K562 (cell line): Measurements from ENCODE around the gene ITPA. TPM values are rescaled to one million over a fixed set of nuclear protein-coding genes. Genes with fewer than 3 reads are reported as not detected.

Experiments used
- ATAC-seq: fragments of 200-7000 bp; cut with Tn5 transposase; 3 replicates; pipeline ENCODE4 v1.9.1; 2020; ENCODE audit warnings: moderate library complexity
- BruUV-seq: library from RNA; stranded (reverse); fragments of 400-500 nt; replicated peaks from 2 replicates; lab custom pipeline; 2021; lab: Mats Ljungman, UMichigan
- CTCF ChIA-PET: fragments of 300-600 bp; formaldehyde crosslinking; extraction: SDS; loops from one replicate; lab custom pipeline; 2021; ENCODE audit warnings: low intra/inter-chr PET ratio; lab: Yijun Ruan, JAX
- POLR2A ChIA-PET: fragments of 300-600, 350-650 bp; sonication (Branson Sonifier 250); formaldehyde crosslinking; extraction: SDS; loops from one replicate; lab custom pipeline; 2021; ENCODE audit warnings: antibody characterized with exemption, inconsistent platforms; lab: Yijun Ruan, JAX
- DNase-seq, 4 experiments: peaks; one replicate each; pipeline versions ENCODE4 v3.0.0 to v3.0.0-alpha.2; 2011 to 2018; ENCODE audit warnings: low spot score in 3 of 4, mixed read lengths in 3 of 4; ENCODE audit errors: extremely low read depth in 1 of 4
- FAIRE-seq: peaks from 2 replicates; lab custom pipeline; 2011; peaks lifted over from hg19 to GRCh38; lab: Jason Lieb, UNC
- H2AFZ ChIP-seq: 2 replicates; pipeline ENCODE4 v1.6.0; 2011; ENCODE audit warnings: low read depth, low read length, control low read depth, inconsistent platforms
- H3K27ac ChIP-seq: fragments of 200-600 bp; 3 replicates; pipeline ENCODE4 v1.8.0; 2011; ENCODE audit warnings: low read depth, mild to moderate bottlenecking, control low read depth, inconsistent platforms, low read length, moderate library complexity, mixed read lengths; ENCODE audit errors: extremely low read depth
- H3K27me3 ChIP-seq, 2 experiments: fragments of 300-600 bp in 1 of 2; 2 replicates in 1 of 2; 3 replicates in 1 of 2; pipeline versions ENCODE4 v1.6.0 to v1.8.0; 2011; ENCODE audit warnings: inconsistent platforms in 2 of 2, low read length in 2 of 2, mild to moderate bottlenecking in 1 of 2, mixed read lengths in 1 of 2, moderate library complexity in 1 of 2; ENCODE audit not compliant: control insufficient read depth in 2 of 2, insufficient read depth in 2 of 2
- H3K36me3 ChIP-seq: fragments of 300-600 bp; 3 replicates; pipeline ENCODE4 v1.8.0; 2011; ENCODE audit warnings: mild to moderate bottlenecking, low read length, inconsistent platforms; ENCODE audit not compliant: control insufficient read depth, insufficient read depth
- H3K4me1 ChIP-seq, 2 experiments: fragments of 200-600 bp in 1 of 2; replicated peaks in 1 of 2; 2 replicates in 1 of 2; 3 replicates in 1 of 2; pipeline versions ENCODE4 v1.5.1 to v1.8.0; 2011; ENCODE audit warnings: inconsistent platforms in 2 of 2, low read length in 2 of 2, mild to moderate bottlenecking in 1 of 2, mixed read lengths in 1 of 2, moderate library complexity in 1 of 2; ENCODE audit not compliant: control insufficient read depth in 2 of 2, insufficient read depth in 2 of 2
- H3K4me2 ChIP-seq: 2 replicates; pipeline ENCODE4 v1.6.1; 2011; ENCODE audit warnings: low read length, control low read depth, inconsistent platforms, mixed read lengths; ENCODE audit not compliant: insufficient read depth
- H3K4me3 ChIP-seq: fragments of 200-600 bp; sonication (generic), shearing (Covaris generic); 2 replicates; pipeline ENCODE4 v1.5.1; 2016; ENCODE audit warnings: control low read depth, inconsistent platforms
- H3K79me2 ChIP-seq: fragments of 200-600 bp; 3 replicates; pipeline ENCODE4 v1.8.0; 2011; ENCODE audit warnings: low read length, inconsistent platforms; ENCODE audit not compliant: control insufficient read depth, insufficient read depth
- H3K9ac ChIP-seq, 2 experiments: 2 replicates each; pipeline versions ENCODE4 v1.6.0 to v1.6.1; 2011; ENCODE audit warnings: low read depth in 2 of 2, low read length in 2 of 2, control low read depth in 1 of 2, inconsistent platforms in 1 of 2, mild to moderate bottlenecking in 1 of 2, mixed read lengths in 1 of 2; ENCODE audit not compliant: insufficient read depth in 1 of 2
- H3K9me1 ChIP-seq: one replicate; pipeline ENCODE4 v1.6.0; 2011; ENCODE audit warnings: inconsistent platforms, mild to moderate bottlenecking, low read length, moderate library complexity; ENCODE audit not compliant: control insufficient read depth, insufficient read depth
- H3K9me3 ChIP-seq: replicated peaks from 2 replicates; pipeline ENCODE4 v1.5.1; 2011; ENCODE audit warnings: low read depth, low read length, inconsistent platforms; ENCODE audit not compliant: control insufficient read depth, insufficient read depth
- H4K20me1 ChIP-seq: replicated peaks from 2 replicates; pipeline ENCODE4 v1.6.1; 2011; ENCODE audit warnings: low read length, inconsistent platforms, mixed read lengths; ENCODE audit not compliant: control insufficient read depth, insufficient read depth
- JUN ChIP-seq, 2 experiments: sonication (generic) in 1 of 2; formaldehyde crosslinking in 1 of 2; IDR thresholded peaks; 2 replicates each; pipeline versions ENCODE4 v1.6.1 to v1.8.0; 2012 to 2022; ENCODE audit warnings: borderline replicate concordance in 2 of 2, mild to moderate bottlenecking in 2 of 2, improper control_type of control experiment in 1 of 2, low read depth in 1 of 2, low read length in 1 of 2, missing genetic modification reagents in 1 of 2
- SIN3A ChIP-seq, 2 experiments: fragments of 150-350 bp in 1 of 2; IDR thresholded peaks; 2 replicates each; pipeline ENCODE4 v1.6.1; 2011 to 2016; ENCODE audit warnings: borderline replicate concordance in 2 of 2, low read depth in 2 of 2, low read length in 2 of 2, mild to moderate bottlenecking in 2 of 2, moderate library complexity in 2 of 2; ENCODE audit not compliant: control insufficient read depth in 1 of 2
- ZFP30 ChIP-seq: fragments of 250-450 bp; sonication (Bioruptor Pico); IDR thresholded peaks from 2 replicates; pipeline ENCODE4 v1.8.0; 2022; ENCODE audit warnings: moderate library complexity, mild to moderate bottlenecking, inconsistent platforms, borderline replicate concordance
- ZNF121 ChIP-seq: sonication (generic); formaldehyde crosslinking; conservative IDR thresholded peaks from 2 replicates; pipeline ENCODE4 v1.8.0; 2022; ENCODE audit warnings: missing genetic modification reagents
- WGBS: fragments of 100-300 bp; shearing (Covaris generic); methylation state at CpG from one replicate; pipeline ENCODE4 v1.1.6; 2016; ENCODE audit warnings: low coverage, mixed read lengths; ENCODE audit not compliant: insufficient coverage; ENCODE audit errors: missing lambda C conversion rate; 5-methylcytosine and 5-hydroxymethylcytosine counted together
- in situ Hi-C: fragments of 300-500 bp; cut with MboI; formaldehyde crosslinking; loops from 4 replicates; pipeline ENCODE4 v1.15.0; 2018; ENCODE audit warnings: inconsistent platforms, mixed read lengths
- intact Hi-C: fragments of 100-400 bp; cut with micrococcal nuclease; formaldehyde crosslinking; loops from 2 replicates; pipeline ENCODE4 v1.14.2; 2022
- polyA plus RNA-seq, 8 experiments: library from polyadenylated mRNA; depleted of rRNA in 4 of 8; stranded (reverse) in 5 of 8; unstranded in 3 of 8; fragments of >200 nt; fragmentation: Nextera tagmentation in 2 of 8; fragmentation: Illumina TruSeq in 1 of 8; extraction: Ambion mirVana in 2 of 8; extraction: Trizol in 1 of 8; gene quantifications; 2 replicates each; pipeline versions ENCODE4 v1.2.1 to v1.2.3, GENCODE V29; 2011 to 2014; ENCODE audit warnings: inconsistent platforms in 1 of 8, missing spikeins in 1 of 8
- total RNA-seq, 7 experiments: library from RNA; depleted of rRNA in 6 of 7; stranded (reverse); fragments of >200 nt in 6 of 7; fragmentation: Illumina TruSeq in 2 of 7; extraction: Trizol in 2 of 7; gene quantifications; 2 replicates each; pipeline versions ENCODE4 v1.2.1 to v1.2.3, GENCODE V29; 2011 to 2021; ENCODE audit warnings: low replicate concordance in 1 of 7

Gene ITPA
- total and polyA plus RNA-seq, 9 of the 15 experiments (the other 6 are each of a cell fraction or from before 2014, with no cell fraction given): 5.0 to 79.7 (median 36.7) TPM

- TF ChIP-seq JUN (IDR thresholded peaks at IDR 0.05; ENCODE audit: borderline replicate concordance, low read depth, low read length) (no peak), JUN (CRISPR knock-in tag; IDR thresholded peaks at IDR 0.05; ENCODE audit: borderline replicate concordance) (no peak)
These were observed 36.4 kb downstream of the ITPA start (continued) for GRCh38 chr20:3245711-3246110.

GRCh38 chr20:3246682-3247081, 37.4 kb downstream of the ITPA start:
- ATAC-seq (no peak), DNase-seq (no peak)
- H3K36me3 ChIP-seq: no peaks in the 10 kb centered on the region
- H3K79me2 ChIP-seq: no peaks in the 10 kb centered on the region
- no peak overlapping the region for H3K4me3 ChIP-seq
- no peak overlapping the region for H3K9ac ChIP-seq
- no peaks in the 10 kb centered on the region for H3K9me1 ChIP-seq
- H3K9me3 ChIP-seq: no peaks in the 10 kb centered on the region
- in situ Hi-C loops: no loop called here
- CTCF ChIA-PET: no interaction called here
- POLR2A ChIA-PET: interaction anchor here (0.6 kb wide), 1 partner anchor 16 kb away, joined by 5 read pairs; no protein-coding TSS in a partner anchor
- H3K4me1 ChIP-seq: peaks cover 0 to 10% of the 10 kb centered on the region in 2 experiments; a peak in 3 of 5 replicates
- intact Hi-C loops: no loop called here
- H3K27me3 ChIP-seq: peaks cover 0 to 18% of the 10 kb centered on the region in 2 experiments; a peak in 2 of 5 replicates
- TF ChIP-seq SIN3A (IDR thresholded peaks at IDR 0.05; ENCODE audit: borderline replicate concordance in 2 of 2, control insufficient read depth in 1 of 2, low read depth in 2 of 2, low read length in 2 of 2) (no peak), ZFP30 (no peak), ZNF121 (CRISPR knock-in tag) (0 out of 2 replicates have a peak, but pooled peaks have one; percentile 39)
- TF ChIP-seq, all 486 proteins: peak for 1
- no peak for FAIRE-seq
- no peak overlapping the region for H3K4me2 ChIP-seq
- peaks cover 3% of the 10 kb centered on the region; the same call in 1 of the 2 replicates for H4K20me1 ChIP-seq
- BruUV-seq: no TSS peak
- no peak overlapping the region for H2AFZ ChIP-seq
- no peak overlapping the region for H3K27ac ChIP-seq
- WGBS: no CpG with 5 or more reads among the region's 1 CpG
